NCI-H1092 (cell line): ENCODE measurements around the gene BCL7A.
"Not testable (repeated sequence)": the region's sequence is repeated elsewhere in the genome, so short reads cannot be mapped to it uniquely, and the experiment has no call there.

Source experiments
- DNase-seq: peaks from one replicate; lab custom pipeline; 2025; lab: John Stamatoyannopoulos, UW

The BCL7A gene

GRCh38 chr12:122096014-122096413, 74.3 kb downstream of the BCL7A start:
- DNase-seq, result no peak

GRCh38 chr12:122096591-122097149, 75.0 kb downstream of the BCL7A start:
- DNase-seq, result no peak

GRCh38 chr12:122097584-122097926, 75.9 kb downstream of the BCL7A start:
- DNase-seq, result no peak

- peak; percentile 45 for DNase-seq
Observed at GRCh38 chr12:122097927-122098756, 76.5 kb downstream of the BCL7A start.

- no peak for DNase-seq
Observed at GRCh38 chr12:122099280-122099749, 77.6 kb downstream of the BCL7A start.

GRCh38 chr12:122099856-122100255, 78.2 kb downstream of the BCL7A start:
- DNase-seq, result no peak

GRCh38 chr12:122100568-122100967, 78.9 kb downstream of the BCL7A start:
- no peak for DNase-seq

- DNase-seq, result no peak
Observed at GRCh38 chr12:122102331-122102730, 80.6 kb downstream of the BCL7A start.

- no peak for DNase-seq
Observed at GRCh38 chr12:122104844-122105243, 83.2 kb downstream of the BCL7A start.

GRCh38 chr12:122105496-122105895, 83.8 kb downstream of the BCL7A start:
- DNase-seq, result not testable (repeated sequence)

GRCh38 chr12:122106843-122107242, 85.2 kb downstream of the BCL7A start:
- peak; percentile 73 for DNase-seq

GRCh38 chr12:122107261-122107660, 85.6 kb downstream of the BCL7A start:
- DNase-seq, result no peak

- DNase-seq, result no peak
Observed at GRCh38 chr12:122111089-122111641, 89.5 kb downstream of the BCL7A start.
